Left kidney (tissue), 2 donors: Measurements from ENCODE around the gene SEMA4C. TPM values are rescaled to one million over a fixed set of nuclear protein-coding genes. Genes with fewer than 3 reads are reported as not detected.
"Not testable (repeated sequence)": the region's sequence is repeated elsewhere in the genome, so short reads cannot be mapped to it uniquely, and the experiment has no call there.

Experiments used
- DNase-seq: peaks from one replicate; pipeline ENCODE4 v3.0.0-alpha.2; 2013
- polyA plus RNA-seq: library from polyadenylated mRNA; unstranded; fragments of 120-200 nt; gene quantifications from one replicate; pipeline ENCODE4 v1.2.1, GENCODE V29; 2013; ENCODE audit not compliant: insufficient read length

The SEMA4C gene
- polyA plus RNA-seq, 1 donor = 38.1 TPM

DNA sequence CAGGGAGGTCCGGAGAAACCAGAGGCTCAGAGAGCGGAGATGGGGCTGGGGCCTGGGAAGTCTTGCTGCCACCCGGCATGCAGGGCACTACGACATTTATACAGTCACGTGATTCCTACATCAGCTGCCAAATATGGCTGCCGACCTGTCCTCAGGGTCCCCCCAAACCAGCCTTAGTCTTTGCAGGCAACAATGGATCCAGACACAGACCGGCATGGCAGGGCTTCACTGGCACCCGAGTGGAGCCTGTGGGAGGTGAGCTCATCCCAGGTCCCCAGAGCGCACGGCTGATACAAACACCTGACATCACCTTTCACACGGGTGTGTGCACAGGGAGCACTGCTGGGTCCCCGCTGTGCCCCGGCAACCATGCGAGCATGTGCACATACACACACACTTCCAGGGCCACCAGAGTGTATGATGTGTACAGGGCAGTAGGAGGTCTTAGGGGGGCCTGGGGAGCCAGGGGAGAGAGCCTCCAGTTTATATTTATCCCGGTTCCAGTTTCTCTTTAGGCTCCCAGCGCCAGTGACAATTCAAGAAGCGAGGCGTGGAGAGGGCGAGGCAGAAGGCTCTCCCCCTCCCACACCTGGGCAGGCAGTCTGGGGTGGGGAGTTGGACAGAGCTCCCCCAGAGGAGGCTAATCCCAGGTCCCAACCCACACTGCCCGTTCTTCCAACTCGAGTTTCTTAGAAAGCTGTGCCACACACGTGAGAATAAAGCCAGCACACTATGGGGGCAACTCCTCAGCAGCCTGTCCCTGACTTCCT, 2.7 kb downstream of the SEMA4C start:
- no peak for DNase-seq

DNA sequence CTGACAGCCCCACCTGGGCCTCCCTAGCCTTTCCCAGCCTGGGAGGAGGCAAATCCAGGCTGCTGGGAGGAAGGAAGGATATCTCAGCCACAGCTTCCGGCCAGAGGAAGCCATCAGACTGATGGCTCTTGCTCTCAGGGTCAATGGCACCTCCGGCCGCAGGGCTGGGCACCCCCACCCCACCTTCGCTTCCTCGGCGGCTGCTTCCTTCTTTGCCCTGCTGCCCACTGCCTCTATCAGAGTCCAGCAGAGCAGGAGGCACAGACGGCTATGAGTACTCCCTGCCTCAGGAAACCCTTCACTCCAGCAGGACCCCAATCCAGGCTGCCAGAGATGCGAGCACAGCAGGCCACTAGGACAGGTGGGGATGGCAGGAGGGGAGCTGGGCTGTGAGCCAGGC, 3.3 kb downstream of the SEMA4C start:
- DNase-seq = no peak

DNA sequence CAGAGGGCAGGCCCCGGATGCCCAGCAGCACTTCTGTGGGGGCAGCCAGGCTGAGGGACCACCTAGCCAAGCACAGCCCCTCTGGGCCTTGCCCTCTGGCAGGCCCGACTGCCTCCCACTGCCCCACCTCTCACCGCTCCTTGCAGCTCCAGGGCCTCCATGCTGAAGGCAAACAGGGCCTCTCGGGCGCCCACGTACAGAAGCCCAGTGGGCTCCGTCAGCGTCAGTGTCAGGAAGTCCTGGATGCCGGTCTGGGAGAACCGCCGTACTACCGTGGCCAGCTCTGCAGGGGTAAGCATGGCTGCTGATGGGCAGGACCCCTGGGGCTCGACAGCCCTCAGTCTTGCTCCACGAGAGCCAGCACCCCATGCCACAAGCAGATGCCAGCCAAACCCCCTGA, 3.7 kb downstream of the SEMA4C start:
- no peak for DNase-seq

DNA sequence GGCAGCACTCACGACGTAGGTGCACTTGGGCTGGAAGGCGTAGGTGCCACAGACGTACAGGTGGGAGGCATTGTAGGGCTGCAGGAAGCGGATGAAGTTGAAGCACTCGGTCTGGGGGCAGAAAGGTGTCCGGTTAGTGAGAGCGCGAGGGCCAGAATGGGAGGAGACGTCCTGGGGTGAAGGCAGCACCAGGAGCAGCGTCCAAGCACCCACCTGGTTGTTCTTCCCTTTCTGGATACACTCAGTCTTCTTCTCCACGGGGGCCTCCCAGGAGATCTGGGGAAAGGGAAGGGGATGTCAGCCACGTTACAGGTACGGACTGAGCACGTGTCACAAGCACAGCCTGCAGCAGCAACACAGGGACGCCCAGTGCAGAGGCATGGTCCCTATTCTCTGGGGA, 4.2 kb downstream of the SEMA4C start:
- DNase-seq = no peak

DNA sequence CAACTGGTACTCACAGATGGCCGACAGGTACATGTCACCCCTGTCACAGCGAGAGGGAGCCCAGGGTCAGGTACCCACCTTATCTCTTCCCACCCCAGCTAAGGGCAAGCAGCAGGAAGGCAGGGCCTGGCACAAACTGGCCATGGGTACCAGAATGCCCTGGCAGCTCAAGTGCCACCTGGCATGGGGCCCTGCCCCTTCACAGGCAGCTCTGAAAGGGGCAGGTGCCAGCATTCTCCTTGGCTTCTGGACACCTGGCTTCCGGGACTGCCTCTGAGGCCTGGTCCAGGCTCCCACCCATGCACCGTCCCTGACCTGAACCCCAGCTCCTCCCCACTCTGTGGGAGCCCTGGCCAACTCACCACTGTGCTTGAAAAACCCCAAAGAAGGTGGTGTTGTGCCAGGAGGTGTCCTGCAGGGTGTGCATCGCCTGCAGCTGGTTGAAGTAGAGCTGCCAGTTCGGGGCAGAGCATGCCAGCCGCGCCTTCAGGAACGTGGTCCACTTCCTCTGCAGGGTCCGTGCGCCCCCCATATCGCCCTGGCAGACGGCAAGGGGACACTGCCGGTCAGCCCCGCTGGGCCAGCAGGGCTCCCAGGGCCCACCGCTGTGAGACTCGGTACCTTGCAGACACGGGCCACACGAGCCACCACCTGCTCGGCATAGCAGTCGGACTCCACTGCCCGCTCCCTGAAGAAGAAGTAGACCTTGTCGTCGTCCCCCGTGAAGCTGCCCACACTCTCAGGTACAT, 5.4 kb downstream of the SEMA4C start:
- DNase-seq = no peak

DNA sequence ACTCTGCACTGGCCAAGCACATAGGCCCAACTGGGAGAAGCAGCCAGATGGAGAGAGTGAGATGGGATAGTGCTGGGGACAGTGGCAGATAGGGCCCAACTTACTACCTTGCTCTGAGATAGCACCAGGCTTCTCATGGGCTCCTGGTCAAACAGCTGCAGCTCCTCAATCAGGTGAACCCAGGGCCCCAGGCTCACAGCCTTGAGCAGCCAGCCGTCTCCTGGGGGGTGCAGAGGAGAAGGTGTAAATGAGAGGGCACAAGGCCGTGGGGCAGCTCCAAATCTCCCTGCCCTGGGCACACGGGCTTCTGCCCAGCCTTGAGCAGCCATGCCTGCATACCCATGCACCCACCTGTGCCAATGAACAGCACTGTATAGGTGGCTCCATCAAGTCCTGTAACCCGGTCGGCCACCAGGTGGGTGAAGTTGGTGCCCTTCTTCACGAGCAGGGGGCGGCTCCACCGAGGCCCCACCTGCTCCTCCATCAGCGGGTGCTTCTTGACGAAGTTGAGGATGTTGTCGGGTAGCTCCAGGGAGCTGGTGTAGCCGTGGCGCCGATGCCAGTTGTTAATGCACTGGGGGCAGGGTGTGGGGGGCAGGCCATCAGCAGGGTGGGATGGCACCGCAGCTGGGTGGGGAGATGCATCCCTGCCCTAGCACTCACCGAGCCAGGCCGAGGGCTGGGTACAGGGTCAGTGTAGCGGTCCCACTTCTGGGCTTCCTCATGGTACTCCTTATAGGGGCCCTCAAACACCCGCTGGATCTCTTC, 6.1 kb downstream of the SEMA4C start:
- no peak for DNase-seq

DNA sequence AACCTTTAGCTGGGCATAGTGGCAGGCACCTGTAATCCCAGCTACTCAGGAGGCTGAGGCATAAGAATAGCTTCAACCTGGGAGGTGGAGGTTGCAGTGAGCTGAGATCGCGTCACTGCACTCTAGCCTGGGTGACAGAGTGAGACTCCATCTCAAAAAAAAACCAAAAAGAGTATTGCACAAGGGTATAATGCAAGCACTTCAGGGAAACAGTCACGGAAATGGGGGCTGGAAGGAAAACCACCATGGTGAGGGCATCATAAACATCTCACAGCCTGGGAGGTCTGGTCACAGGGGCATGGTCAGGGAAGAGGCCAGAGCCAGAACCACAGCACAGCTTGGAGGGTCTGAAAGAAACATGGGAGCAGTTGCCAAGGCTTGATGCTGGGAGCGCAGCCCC, 6.8 kb downstream of the SEMA4C start:
- not testable (repeated sequence) for DNase-seq

DNA sequence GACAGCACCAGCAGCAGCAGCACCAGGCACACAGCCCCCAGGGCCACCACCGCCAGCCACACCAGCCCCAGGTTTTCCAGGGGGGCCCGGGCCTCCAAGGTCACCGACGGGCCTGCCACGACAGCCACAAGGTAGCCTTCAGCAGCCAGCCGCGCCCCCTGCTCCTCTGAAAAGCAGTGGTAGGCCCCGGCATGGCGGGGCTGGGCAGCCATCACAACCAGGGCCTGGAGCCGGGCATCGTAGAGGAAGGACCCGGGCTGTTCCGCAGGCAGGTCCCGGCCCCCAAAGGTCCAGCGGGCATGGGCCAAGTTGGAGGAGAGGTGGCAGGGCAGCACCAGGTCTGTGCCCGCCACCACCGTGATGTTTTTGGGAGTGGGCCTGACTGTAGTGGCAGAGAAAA, 8.8 kb downstream of the SEMA4C start:
- DNase-seq = no peak

DNA sequence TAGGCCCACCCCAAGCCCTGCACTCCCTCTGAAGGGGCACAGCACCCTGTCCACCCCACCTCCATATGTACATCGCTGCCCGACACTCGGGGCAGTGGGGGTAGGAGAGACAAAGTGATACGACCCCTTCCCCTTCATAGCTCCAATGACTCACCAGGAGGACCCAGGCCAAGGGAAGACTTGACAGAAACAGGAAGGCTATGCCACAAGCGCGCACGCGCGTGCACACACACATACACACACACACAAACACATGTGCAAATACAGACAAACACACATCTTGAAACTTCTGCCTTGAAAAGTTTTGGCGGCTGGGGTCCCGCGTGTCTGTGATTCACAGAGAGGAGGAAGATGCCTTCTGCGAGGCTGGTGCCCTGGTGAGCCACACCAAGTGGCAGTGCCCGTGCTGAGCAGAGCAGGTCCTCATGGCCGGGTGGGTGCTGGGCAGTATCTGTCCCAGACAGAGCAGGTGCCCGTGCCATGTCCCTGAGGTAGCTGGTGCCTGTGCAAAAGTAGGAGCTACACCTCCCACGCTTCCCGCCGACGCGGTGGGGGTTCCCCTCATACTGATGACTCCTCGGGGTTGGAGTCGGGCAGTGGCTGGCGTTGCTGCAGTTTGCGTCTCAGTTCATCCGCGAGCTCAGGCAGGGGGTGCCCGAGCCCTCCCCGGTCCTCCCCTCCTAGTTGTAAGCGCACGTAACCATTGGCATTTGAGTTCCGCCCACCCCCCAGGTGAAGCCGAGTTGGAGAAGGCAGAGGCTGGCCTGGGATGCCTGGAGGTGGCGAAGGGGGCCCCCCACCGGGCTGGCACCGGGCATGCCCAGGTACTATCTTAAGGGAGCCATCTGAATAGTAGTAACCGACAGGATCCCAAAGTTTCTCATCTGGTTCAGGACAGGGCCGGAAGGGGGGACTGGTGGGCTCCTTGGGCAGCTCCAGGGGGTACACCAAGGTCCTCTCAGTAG, 9.5 kb downstream of the SEMA4C start:
- no peak for DNase-seq

DNA sequence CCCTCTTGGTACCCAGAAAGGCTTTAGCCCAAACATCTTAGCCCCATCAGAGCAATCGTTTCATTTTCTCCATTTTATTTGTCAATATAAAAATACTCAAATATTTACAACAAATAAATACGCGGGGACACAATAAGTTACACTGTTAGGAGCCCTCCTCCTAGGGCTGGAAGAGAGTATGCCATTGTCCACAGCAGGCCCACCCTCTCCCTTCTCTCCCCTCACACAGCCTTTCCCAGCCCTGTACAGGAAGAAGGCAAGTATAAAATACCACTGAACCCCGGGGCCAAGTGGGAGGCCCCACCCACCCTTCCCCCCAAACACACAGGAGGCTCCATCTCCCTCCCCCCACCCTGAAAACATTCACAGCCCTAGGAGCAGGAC, 10.2 kb downstream of the SEMA4C start:
- DNase-seq = no peak

DNA sequence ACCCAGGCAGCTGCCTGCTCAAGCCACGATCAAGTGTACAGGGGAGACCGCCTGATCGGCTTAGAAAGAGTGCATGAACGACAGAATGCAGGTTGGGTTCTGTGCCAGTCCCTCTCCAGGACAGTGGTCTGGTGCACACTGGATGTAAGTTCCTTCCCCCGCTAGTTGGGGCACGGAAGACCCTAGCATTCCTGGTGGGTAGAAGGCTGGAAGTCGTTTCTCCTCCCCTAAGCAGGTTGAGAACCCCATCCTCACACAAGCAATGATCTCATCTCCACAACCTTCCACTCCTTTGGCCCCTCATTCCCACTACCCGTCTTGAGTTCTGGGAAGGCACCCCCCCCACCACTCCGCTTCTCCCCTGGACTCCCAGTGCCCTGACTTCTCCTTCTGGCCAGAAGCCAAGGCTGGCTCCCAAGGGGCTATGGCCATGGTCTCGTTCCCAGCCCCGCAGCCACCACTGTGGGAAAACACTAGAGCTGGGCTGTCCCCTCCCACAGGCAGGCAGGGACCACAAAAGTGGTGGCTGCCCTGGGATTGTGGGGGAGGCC, 10.7 kb downstream of the SEMA4C start:
- DNase-seq = no peak

DNA sequence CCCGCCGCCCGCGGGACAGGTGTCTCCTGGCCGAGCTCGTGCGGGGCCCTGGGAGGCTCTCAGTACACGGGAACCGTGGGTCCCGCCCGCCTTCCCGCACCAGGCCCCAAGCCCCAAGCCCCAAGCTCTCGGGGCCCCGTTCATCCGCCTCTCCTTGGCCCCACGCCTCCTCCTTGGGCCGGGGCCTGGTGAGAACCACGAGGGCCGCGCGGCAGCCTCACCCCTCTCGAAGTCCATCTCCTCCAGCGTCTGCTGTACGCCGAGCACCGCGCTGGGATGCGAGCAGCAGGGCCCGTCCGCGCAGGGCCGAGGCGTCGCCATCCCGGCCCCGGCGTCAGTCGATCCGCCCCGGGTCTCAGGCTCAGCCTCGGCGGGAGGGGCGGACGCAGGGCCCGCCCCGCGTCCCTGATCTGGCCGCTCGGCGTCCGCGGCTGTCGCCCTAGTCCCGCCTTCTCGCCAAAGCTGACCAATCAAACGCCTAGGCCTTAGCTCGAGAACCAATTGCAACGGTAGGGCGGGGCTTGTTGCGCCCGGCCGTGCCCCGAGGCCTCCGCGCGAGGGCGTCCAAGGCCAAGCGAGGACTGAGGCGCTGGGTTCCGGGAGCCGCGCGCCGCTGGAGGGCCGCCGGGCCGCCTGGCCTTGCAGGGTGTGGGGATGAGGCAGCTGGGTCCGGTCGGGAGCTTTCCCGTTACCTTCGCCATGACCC, 12.1 kb downstream of the SEMA4C start, which contains the start of gene ANKRD39:
ANKRD39 (minus strand) TSS at position 350 of the 706 bp plus-strand sequence; CDS start at position 321, 29 bp downstream.
- peak; percentile 98 for DNase-seq

DNA sequence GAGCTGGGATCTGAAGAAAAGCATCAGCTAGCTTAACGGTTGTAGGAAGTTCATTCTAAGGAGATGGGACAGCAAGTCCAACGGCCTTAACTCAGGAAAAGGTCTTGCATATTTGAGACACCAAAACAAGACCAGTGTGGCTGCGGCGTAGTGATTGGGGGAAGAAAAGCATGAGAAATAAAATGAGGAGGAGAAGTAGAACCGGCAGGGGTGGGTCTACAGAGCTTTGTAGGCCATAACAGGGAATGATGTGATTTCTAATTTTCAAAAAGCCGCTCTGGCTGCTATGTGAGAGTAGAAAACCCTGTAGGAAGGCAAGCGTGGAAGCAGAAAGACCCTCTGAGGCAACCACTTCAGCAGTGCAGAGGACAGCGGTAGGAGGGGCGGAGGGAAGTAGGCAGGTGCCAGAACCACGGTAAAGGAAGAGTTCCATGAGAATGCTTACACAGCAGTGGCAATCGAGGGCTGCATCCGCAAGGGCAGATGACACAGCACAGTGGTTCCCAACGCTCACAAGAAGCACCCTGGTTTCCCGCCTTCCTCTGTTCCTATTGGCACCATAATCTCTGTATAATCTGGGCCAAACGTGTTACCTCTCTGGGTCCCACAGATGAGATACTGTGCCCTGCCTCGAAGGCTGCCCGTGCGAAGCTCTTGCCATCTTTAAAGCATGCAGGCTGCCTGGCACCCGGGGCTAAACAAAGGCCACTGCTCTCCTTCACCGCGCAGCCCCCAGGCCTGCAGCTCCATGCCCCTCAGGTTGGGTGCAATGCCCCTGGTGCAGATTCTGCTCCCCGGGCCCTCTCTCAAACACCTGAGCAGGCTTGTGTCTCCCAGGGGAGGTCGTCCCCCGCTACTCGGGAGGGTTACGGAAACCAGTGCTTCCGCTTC, 12.9 kb downstream of the SEMA4C start:
- no peak for DNase-seq

DNA sequence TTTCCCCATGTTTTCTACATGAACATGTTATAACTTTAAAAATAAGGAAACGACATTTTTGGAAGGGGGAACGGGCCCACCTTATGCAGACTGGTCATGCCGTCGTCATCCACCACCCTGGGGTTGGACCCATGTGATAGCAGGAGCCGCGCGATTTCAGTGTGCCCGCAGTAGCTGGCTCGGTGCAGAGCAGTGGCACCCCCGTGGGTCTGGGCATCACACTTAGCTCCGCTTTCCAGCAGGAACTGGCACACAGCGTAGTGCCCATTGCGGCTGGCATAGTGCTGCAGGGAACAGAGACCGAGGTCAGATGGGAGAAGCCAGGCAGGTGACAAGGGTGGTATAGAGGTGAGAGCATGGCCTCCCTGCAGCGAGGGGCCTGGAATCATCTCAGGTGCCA, 16.6 kb downstream of the SEMA4C start:
- no peak for DNase-seq

DNA sequence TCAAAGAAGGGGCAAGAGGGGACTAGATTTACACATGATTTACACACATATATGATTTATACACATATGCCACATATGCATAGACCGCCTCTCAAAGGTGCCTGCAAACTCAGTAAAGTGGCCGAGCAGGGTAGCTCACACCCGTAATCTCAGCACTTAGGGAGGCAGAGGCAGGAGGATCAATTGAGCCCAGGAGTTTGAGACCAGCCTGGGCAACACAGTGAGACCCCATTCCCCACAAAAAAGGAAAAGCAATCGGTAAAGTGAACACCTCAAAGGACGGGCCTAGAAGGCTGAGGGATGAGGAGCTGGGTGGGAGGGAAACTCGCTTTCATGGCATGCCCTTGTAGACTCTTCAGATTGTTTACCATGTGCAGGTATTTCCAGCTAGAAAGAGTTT, 17.2 kb downstream of the SEMA4C start:
- no peak for DNase-seq

DNA sequence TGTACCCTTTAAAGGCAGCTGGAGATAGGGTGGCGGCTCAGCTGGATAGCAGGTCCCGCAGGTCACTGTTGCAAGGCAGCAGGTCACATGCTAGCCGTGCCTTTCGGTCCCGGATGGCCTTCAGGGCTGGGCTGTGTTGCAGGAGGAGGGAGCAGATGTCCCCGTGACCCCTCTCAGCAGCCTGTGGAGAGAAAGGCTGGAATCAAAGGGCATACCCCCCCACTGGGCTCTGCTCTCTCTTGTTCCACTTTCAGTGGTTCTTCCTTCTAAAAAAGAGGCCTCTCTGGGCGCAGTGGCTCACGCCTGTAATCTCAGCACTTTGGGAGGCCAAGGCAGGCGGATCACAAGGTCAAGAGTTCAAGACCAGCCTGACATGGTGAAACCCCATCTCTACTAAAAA, 21.6 kb downstream of the SEMA4C start:
- DNase-seq = no peak

DNA sequence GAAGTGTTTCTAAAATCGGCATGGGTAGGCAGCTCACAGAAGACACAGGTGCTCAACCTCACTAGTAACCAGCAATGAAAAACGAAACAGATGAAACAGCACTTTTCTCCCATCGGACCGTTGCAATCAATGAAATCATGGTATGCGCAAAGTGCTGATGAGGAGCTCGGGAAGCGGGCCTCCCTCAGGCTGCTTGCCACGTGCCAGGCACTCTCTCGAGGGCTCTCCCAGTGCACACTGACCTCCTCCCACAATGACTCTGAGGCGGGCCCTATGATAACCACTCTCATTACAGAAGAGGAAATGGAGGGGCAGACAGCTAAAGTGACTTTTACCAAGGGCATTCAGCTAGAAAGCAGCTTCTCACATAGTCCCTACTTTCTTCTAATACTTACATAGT, 22.3 kb downstream of the SEMA4C start:
- DNase-seq = no peak

DNA sequence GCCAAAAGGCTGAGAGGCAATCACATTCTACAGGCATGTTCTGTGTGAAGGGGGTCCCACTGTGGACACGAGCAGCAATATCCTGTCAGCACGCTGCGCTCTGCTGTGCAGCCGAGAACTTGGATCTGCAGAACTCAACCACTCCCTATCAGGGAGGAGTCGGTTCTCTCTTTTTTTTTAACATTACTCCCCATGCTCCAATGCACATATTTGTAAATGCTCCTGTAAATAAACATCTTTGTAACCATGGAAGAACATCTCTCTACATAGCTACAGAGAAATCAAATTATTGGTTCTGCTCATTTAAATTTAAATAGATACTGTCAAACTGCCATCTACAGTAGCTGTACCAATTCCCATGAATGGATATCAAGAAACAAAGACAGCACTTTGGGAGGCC, 23.1 kb downstream of the SEMA4C start:
- no peak for DNase-seq

DNA sequence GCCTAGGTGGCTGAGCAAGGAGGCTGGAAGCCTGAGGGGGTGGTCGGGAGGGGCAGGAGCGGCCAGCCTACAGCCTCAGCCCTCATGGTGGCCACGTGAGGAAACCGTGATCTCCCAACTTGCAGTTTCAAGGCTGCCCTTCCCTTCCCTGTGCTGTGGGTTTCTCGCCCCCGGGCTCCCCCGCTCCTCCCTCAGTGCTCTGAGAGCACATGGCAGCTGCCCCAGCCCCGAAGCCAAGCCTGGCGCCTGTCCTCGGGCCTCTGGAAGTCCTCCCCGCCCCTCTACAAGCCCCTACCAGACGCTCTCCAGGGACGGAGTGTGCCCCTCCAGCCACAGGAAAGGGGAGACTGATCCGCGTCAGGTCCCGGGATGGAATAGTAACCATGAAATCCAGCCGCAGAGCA, 25.5 kb downstream of the SEMA4C start:
- no peak for DNase-seq
